CD4-positive, CD25-positive, alpha-beta regulatory T cell (primary cell): ENCODE results near the gene LMOD2. TPM values are rescaled to one million over a fixed set of nuclear protein-coding genes. Genes with fewer than 3 reads are reported as not detected.

ENCODE experiments used
- ATAC-seq, 2 donors: fragments of 150-1000 bp; cut with Tn5 transposase; one replicate each; pipeline ENCODE4 v1.10.0; 2021; ENCODE audit warnings: low read depth in 2 of 2, moderate number of reproducible peaks in 2 of 2, moderate library complexity in 1 of 2
- DNase-seq, 3 donors: peaks; one replicate each; pipeline versions ENCODE4 v3.0.0 to v3.0.0-alpha.2; 2012 to 2022; ENCODE audit warnings: mixed read lengths in 1 of 3
- H3K27ac ChIP-seq: one replicate; pipeline ENCODE4 v1.7.0; 2013; ENCODE audit warnings: mild to moderate bottlenecking, low read length; ENCODE audit not compliant: insufficient read depth, poor library complexity, severe bottlenecking
- H3K27me3 ChIP-seq: one replicate; pipeline ENCODE4 v1.7.0; 2013; ENCODE audit warnings: low read length; ENCODE audit not compliant: control insufficient read depth, insufficient read depth
- H3K36me3 ChIP-seq: one replicate; pipeline ENCODE4 v1.7.0; 2013; ENCODE audit warnings: mild to moderate bottlenecking, low read length, moderate library complexity; ENCODE audit not compliant: control insufficient read depth, insufficient read depth
- H3K4me1 ChIP-seq: 2 replicates; pipeline ENCODE4 v1.7.0; 2013; ENCODE audit warnings: mild to moderate bottlenecking, low read length; ENCODE audit not compliant: insufficient read depth, control insufficient read depth, poor library complexity, severe bottlenecking
- H3K4me3 ChIP-seq: one replicate; pipeline ENCODE4 v1.7.0; 2013; ENCODE audit warnings: low read depth, mild to moderate bottlenecking, low read length, moderate library complexity
- H3K9me3 ChIP-seq, 2 experiments: 1 replicate in 1 of 2; 2 replicates in 1 of 2; pipeline ENCODE4 v1.7.0; 2013; ENCODE audit warnings: low read length in 2 of 2, mild to moderate bottlenecking in 1 of 2, moderate library complexity in 1 of 2; ENCODE audit not compliant: control insufficient read depth in 2 of 2
- H3K27ac Mint-ChIP-seq, 3 donors: one replicate each; pipeline ENCODE4 v1.8.0; 2020 to 2022; ENCODE audit warnings: mild to moderate bottlenecking in 3 of 3, mixed read lengths in 3 of 3, moderate library complexity in 2 of 3
- H3K27me3 Mint-ChIP-seq: one replicate; pipeline ENCODE4 v1.8.0; 2022; ENCODE audit warnings: mild to moderate bottlenecking, mixed read lengths
- H3K36me3 Mint-ChIP-seq: one replicate; pipeline ENCODE4 v1.8.0; 2020; ENCODE audit warnings: mixed read lengths
- H3K4me1 Mint-ChIP-seq, 4 donors: one replicate each; pipeline ENCODE4 v1.8.0; 2020 to 2022; ENCODE audit warnings: mixed read lengths in 4 of 4, mild to moderate bottlenecking in 1 of 4
- H3K4me3 Mint-ChIP-seq, 4 donors: one replicate each; pipeline ENCODE4 v1.8.0; 2020 to 2022; ENCODE audit warnings: mild to moderate bottlenecking in 4 of 4, mixed read lengths in 4 of 4, moderate library complexity in 3 of 4
- H3K9me3 Mint-ChIP-seq, 7 donors: one replicate each; pipeline ENCODE4 v1.8.0; 2020 to 2022; ENCODE audit warnings: mixed read lengths in 7 of 7, mild to moderate bottlenecking in 3 of 7, moderate library complexity in 2 of 7
- polyA plus RNA-seq, 4 donors: library from polyadenylated mRNA; unstranded; fragments of 300-500 nt; fragmentation: Illumina TruSeq; gene quantifications; one replicate each; pipeline ENCODE4 v1.2.3, GENCODE V29; 2021
- total RNA-seq: library from RNA; stranded (reverse); gene quantifications from one replicate; pipeline ENCODE4 v1.2.3, GENCODE V29; 2022

The LMOD2 gene
- total and polyA plus RNA-seq, 5 donors from 2014 or later = 0.15 to 0.58 (median 0.15) TPM; not detected in 2

DNA sequence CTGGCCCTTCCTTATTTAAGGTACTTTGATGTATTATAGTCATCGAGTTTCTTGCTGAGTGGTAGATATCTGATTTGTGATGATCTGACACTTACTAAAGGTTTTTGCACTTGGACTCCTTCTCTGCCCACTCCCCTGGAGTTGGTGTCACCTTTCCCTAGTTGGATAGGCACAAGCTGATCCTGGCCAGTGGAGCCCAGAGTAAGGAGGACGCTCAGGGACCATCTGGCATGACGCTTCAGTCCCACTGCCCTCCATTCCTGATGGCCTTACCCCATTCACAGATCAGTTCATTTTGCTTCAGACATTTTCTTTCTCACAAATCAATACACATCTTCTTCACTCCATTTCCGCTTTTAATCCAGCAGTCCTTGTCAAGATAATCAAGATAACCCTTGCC lies 34.0 kb upstream of the LMOD2 start:
- ATAC-seq (no peak), DNase-seq (no peak)
- no peaks in the 10 kb centered on the region for H3K9me3 Mint-ChIP-seq
- peaks cover 0 to 5% (median 0%) of the 10 kb centered on the region in 4 donors for H3K4me1 Mint-ChIP-seq
- H3K36me3 Mint-ChIP-seq = no peaks in the 10 kb centered on the region
- H3K4me3 Mint-ChIP-seq = no peak overlapping the region
- no peak overlapping the region for H3K27ac ChIP-seq
- H3K27me3 ChIP-seq = no peaks in the 10 kb centered on the region
- H3K27ac Mint-ChIP-seq = no peak overlapping the region
- no peaks in the 10 kb centered on the region for H3K27me3 Mint-ChIP-seq
- no peaks in the 10 kb centered on the region for H3K4me1 ChIP-seq
- no peaks in the 10 kb centered on the region for H3K36me3 ChIP-seq
- H3K9me3 ChIP-seq = no peaks in the 10 kb centered on the region
- no peak overlapping the region for H3K4me3 ChIP-seq

DNA sequence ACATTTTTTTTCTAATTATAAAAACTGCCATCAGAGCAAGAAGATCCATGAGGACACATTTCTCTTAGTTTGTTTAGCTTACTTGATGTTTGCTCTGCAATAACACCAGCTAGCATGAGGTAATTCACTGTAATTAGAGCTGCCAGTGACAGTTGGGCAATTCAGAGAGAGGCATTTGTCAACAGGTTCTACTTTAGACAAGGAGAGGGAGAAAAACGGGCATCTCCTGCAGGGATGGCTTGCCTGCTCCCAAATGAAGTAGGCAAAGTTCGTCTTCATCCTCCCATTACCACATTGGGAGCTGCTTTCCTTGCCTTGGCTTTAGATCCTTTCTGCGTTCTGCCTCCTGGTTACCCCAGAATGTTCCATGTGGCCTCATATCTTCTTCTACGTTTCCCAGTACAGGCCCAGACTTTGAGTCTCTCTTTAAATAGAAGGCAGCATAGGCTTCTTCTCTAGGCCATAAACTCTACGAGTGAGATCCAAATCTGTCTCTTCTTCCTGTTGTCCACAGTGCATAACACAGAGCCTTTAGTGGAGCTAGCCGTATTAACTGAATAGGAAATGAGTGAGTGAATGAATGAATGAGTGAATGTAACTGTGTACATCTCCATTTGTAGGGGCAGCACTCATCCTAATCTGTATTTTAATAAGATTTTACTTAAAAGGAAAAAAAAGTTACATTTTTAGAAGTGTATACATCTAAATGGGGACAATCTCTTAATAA lies 32.8 kb upstream of the LMOD2 start:
- H3K27ac ChIP-seq = no peak overlapping the region
- H3K4me3 ChIP-seq = no peak overlapping the region
- no peaks in the 10 kb centered on the region for H3K9me3 ChIP-seq
- no peaks in the 10 kb centered on the region for H3K9me3 Mint-ChIP-seq
- no peaks in the 10 kb centered on the region for H3K27me3 Mint-ChIP-seq
- H3K4me1 ChIP-seq = no peaks in the 10 kb centered on the region
- peaks cover 0 to 5% (median 0%) of the 10 kb centered on the region in 4 donors for H3K4me1 Mint-ChIP-seq
- DNase-seq = no peak
- H3K27ac Mint-ChIP-seq = no peak overlapping the region
- ATAC-seq = no peak
- no peak overlapping the region for H3K4me3 Mint-ChIP-seq
- no peaks in the 10 kb centered on the region for H3K27me3 ChIP-seq
- H3K36me3 ChIP-seq = no peaks in the 10 kb centered on the region
- no peaks in the 10 kb centered on the region for H3K36me3 Mint-ChIP-seq

- Mint-ChIP-seq H3K4me3 (no peak overlapping the region), H3K4me1 (peaks cover 0 to 5% (median 0%) of the 10 kb centered on the region in 4 donors), H3K36me3 (no peaks in the 10 kb centered on the region), H3K27me3 (no peaks in the 10 kb centered on the region), H3K9me3 (no peaks in the 10 kb centered on the region), H3K27ac (no peak overlapping the region)
- Histone ChIP-seq H3K4me1 (no peaks in the 10 kb centered on the region), H3K27ac (no peak overlapping the region), H3K27me3 (no peaks in the 10 kb centered on the region), H3K4me3 (no peak overlapping the region), H3K9me3 (no peaks in the 10 kb centered on the region), H3K36me3 (no peaks in the 10 kb centered on the region)
- ATAC-seq = no peak
- peak; percentile 7 to 71 (median 36) for DNase-seq
Measured at GRCh38 chr7:123624527-123625183, 31.0 kb upstream of the LMOD2 start.

- Mint-ChIP-seq H3K27me3 (no peaks in the 10 kb centered on the region), H3K36me3 (no peaks in the 10 kb centered on the region), H3K9me3 (no peaks in the 10 kb centered on the region), H3K4me3 (no peak overlapping the region), H3K4me1 (peaks cover 0 to 5% (median 0%) of the 10 kb centered on the region in 4 donors), H3K27ac (no peak overlapping the region)
- no peak overlapping the region for H3K4me3 ChIP-seq
- H3K4me1 ChIP-seq = no peaks in the 10 kb centered on the region
- ATAC-seq (no peak), DNase-seq (no peak)
- H3K9me3 ChIP-seq = no peaks in the 10 kb centered on the region
- no peaks in the 10 kb centered on the region for H3K36me3 ChIP-seq
- no peak overlapping the region for H3K27ac ChIP-seq
- H3K27me3 ChIP-seq = no peaks in the 10 kb centered on the region
Measured at GRCh38 chr7:123625254-123625653, 30.4 kb upstream of the LMOD2 start.

GRCh38 chr7:123627851-123628250 lies 27.8 kb upstream of the LMOD2 start:
- peaks cover 0 to 5% (median 0%) of the 10 kb centered on the region in 4 donors for H3K4me1 Mint-ChIP-seq
- DNase-seq (no peak), ATAC-seq (no peak)
- no peaks in the 10 kb centered on the region for H3K9me3 Mint-ChIP-seq
- no peaks in the 10 kb centered on the region for H3K4me1 ChIP-seq
- no peaks in the 10 kb centered on the region for H3K36me3 ChIP-seq
- no peak overlapping the region for H3K27ac ChIP-seq
- H3K27me3 Mint-ChIP-seq = no peaks in the 10 kb centered on the region
- H3K27me3 ChIP-seq = no peaks in the 10 kb centered on the region
- H3K36me3 Mint-ChIP-seq = no peaks in the 10 kb centered on the region
- no peak overlapping the region for H3K27ac Mint-ChIP-seq
- H3K4me3 Mint-ChIP-seq = no peak overlapping the region
- H3K9me3 ChIP-seq = no peaks in the 10 kb centered on the region
- H3K4me3 ChIP-seq = no peak overlapping the region

DNA sequence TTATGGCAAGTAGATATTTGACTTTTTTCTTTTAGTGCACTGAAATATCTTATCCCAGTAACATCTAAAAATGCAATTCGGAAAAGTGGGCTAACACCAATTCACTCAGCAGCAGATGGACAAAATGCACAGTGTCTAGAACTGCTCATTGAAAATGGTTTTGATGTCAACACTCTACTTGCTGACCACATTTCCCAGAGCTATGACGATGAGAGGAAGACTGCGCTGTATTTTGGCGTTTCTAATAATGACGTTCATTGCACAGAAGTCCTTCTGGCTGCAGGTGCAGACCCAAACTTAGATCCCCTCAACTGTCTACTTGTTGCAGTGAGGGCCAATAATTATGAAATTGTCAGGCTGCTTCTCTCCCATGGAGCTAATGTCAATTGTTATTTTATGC lies 26.8 kb upstream of the LMOD2 start:
- ATAC-seq = no peak
- no peaks in the 10 kb centered on the region for H3K9me3 Mint-ChIP-seq
- Histone ChIP-seq H3K27ac (no peak overlapping the region), H3K27me3 (no peaks in the 10 kb centered on the region), H3K4me1 (no peaks in the 10 kb centered on the region), H3K4me3 (no peak overlapping the region), H3K9me3 (no peaks in the 10 kb centered on the region), H3K36me3 (no peaks in the 10 kb centered on the region)
- DNase-seq = no peak
- peaks cover 0 to 5% (median 0%) of the 10 kb centered on the region in 4 donors for H3K4me1 Mint-ChIP-seq
- no peak overlapping the region for H3K4me3 Mint-ChIP-seq
- no peaks in the 10 kb centered on the region for H3K27me3 Mint-ChIP-seq
- no peaks in the 10 kb centered on the region for H3K36me3 Mint-ChIP-seq
- no peak overlapping the region for H3K27ac Mint-ChIP-seq

DNA sequence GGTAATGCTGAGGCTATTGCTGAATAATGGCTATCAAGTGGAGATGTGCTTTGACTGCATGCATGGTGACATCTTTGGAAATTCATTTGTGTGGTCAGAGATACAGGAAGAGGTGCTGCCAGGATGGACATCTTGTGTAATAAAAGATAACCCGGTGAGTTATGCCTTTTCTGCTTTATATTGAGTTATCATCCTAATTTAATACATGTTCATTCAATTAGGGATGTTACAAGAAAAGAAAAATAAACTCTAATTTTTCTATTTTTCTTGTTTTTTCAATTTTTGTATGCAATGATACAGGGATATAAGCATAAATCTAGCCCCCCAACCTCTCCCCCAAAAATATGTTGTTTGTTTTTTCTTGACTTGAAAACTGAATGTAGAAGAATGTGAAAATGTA lies 26.4 kb upstream of the LMOD2 start:
- no peaks in the 10 kb centered on the region for H3K36me3 Mint-ChIP-seq
- DNase-seq (no peak), ATAC-seq (no peak)
- H3K27ac Mint-ChIP-seq = no peak overlapping the region
- no peaks in the 10 kb centered on the region for H3K36me3 ChIP-seq
- no peaks in the 10 kb centered on the region for H3K9me3 ChIP-seq
- no peaks in the 10 kb centered on the region for H3K4me1 ChIP-seq
- H3K4me3 Mint-ChIP-seq = no peak overlapping the region
- no peak overlapping the region for H3K4me3 ChIP-seq
- no peaks in the 10 kb centered on the region for H3K9me3 Mint-ChIP-seq
- no peaks in the 10 kb centered on the region for H3K27me3 ChIP-seq
- peaks cover 0 to 5% (median 0%) of the 10 kb centered on the region in 4 donors for H3K4me1 Mint-ChIP-seq
- H3K27ac ChIP-seq = no peak overlapping the region
- H3K27me3 Mint-ChIP-seq = no peaks in the 10 kb centered on the region

DNA sequence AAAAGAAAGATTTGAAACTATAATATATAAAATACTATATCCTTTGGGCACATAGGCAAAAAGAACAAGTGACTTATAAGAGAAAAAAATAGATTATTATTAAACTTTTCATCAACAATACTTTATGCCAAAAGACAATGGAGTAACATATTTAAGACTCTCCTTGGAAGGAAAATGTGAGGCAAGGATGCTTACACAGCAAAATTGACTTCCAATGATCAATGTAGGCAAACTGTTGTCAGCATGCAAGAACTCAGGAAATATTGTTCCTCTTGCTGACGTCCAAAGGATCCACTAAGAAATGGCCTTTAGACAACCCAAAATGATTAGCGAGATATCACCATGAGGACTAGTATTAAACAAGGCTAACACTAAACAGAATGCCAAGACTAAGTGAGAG lies 22.9 kb upstream of the LMOD2 start:
- Histone ChIP-seq H3K9me3 (no peaks in the 10 kb centered on the region), H3K36me3 (no peaks in the 10 kb centered on the region), H3K27ac (no peak overlapping the region), H3K4me3 (no peak overlapping the region), H3K27me3 (peaks cover 5% of the 10 kb centered on the region), H3K4me1 (no peaks in the 10 kb centered on the region)
- Mint-ChIP-seq H3K4me3 (no peak overlapping the region), H3K36me3 (no peaks in the 10 kb centered on the region), H3K4me1 (no peaks in the 10 kb centered on the region), H3K27me3 (peaks cover 9% of the 10 kb centered on the region), H3K27ac (no peak overlapping the region), H3K9me3 (no peaks in the 10 kb centered on the region)
- ATAC-seq = no peak
- DNase-seq = no peak
